Mucosa of rectum (tissue), 2 donors: ENCODE measurements around the gene ANKMY2.

ENCODE experiments used
- H3K27ac ChIP-seq, 2 donors: one replicate each; pipeline ENCODE4 v1.7.0; 2013; ENCODE audit warnings: inconsistent platforms in 2 of 2, low read depth in 2 of 2, low read length in 2 of 2
- H3K27me3 ChIP-seq, 2 donors: one replicate each; pipeline ENCODE4 v1.7.0; 2013; ENCODE audit warnings: low read length in 2 of 2; ENCODE audit not compliant: control insufficient read depth in 2 of 2, insufficient read depth in 2 of 2
- H3K36me3 ChIP-seq, 2 donors: one replicate each; pipeline ENCODE4 v1.7.0; 2013; ENCODE audit warnings: low read length in 2 of 2; ENCODE audit not compliant: control insufficient read depth in 2 of 2, insufficient read depth in 2 of 2
- H3K4me1 ChIP-seq, 2 donors: one replicate each; pipeline ENCODE4 v1.7.0; 2013; ENCODE audit warnings: low read length in 2 of 2, mild to moderate bottlenecking in 1 of 2; ENCODE audit not compliant: control insufficient read depth in 2 of 2, insufficient read depth in 2 of 2
- H3K4me3 ChIP-seq, 2 donors: one replicate each; pipeline ENCODE4 v1.7.0; 2013; ENCODE audit warnings: low read length in 2 of 2
- H3K9ac ChIP-seq, 2 donors: one replicate each; pipeline ENCODE4 v1.7.0; 2013; ENCODE audit warnings: low read length in 2 of 2, low read depth in 1 of 2, mild to moderate bottlenecking in 1 of 2
- H3K9me3 ChIP-seq, 2 donors: one replicate each; pipeline ENCODE4 v1.7.0; 2013; ENCODE audit warnings: low read length in 2 of 2; ENCODE audit not compliant: control insufficient read depth in 2 of 2
- donor health status: healthy.
- donor health status: Normal muscosa, but diverticular disease.

ANKMY2 gene

DNA sequence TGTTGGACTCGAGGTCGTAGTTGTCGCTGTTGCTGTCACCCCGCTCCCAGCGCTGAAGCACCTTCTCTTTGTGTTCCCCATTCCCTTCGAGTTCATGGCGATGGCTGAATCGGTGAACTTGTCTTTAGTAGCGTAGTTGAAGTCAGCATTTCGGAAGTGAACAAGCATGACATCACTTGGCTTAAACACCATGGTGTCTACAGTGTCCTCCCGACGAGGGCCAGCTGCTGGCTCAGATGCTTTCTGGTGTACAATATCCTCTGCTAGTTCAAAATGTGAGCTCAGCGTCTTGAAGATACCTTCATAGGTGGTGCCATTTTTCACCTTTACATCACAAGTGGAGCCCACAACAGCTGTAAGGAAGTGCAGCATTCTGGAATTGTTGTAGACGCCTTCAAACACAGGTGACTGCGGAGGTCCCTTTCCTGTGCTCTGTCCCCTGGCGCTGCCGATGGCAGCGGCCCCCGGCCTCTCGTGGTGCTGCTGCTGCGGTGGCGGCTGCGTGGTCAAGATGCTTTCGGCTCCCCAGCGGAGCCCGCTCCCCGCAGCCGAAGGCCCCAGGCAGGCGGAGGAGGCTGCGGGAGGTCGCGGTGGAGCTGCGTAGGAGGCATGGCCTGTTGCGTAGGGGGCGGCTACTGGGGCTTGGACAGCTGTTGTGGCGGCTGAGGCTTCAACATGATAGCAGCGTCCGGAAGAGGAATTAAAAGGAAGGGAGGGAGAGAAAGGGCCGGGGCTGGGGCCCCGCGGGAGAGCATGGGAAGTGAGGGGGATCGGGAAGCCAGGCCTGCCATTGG, 59.3 kb downstream of the ANKMY2 start:
- H3K4me1 ChIP-seq: peaks cover 0 to 5% of the 10 kb centered on the region in 2 donors
- no peak overlapping the region for H3K9ac ChIP-seq
- H3K4me3 ChIP-seq: no peak overlapping the region
- H3K36me3 ChIP-seq: no peaks in the 10 kb centered on the region
- H3K27ac ChIP-seq: no peak overlapping the region
- H3K27me3 ChIP-seq: no peaks in the 10 kb centered on the region
- H3K9me3 ChIP-seq: no peaks in the 10 kb centered on the region

DNA sequence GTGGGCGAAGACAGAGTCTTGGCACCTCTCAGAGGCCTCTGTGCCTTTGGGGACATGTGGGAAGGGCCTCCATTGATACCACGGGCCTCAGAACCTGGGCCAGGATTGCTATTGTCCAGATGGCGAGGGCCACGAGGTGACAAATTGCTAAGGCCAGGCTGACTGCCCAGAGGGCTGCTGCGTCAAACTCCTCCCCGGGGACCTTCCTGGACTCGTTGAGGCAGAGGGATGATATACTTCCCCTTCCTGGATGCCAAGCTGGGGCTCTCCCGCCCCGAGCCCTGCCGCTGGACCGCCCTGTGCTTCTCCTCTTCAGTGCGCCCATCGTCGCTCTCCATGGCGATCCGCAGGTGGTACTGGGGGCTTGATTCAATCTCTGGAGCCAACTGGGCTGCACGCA, 60.0 kb downstream of the ANKMY2 start:
- Histone ChIP-seq H3K27me3 (no peaks in the 10 kb centered on the region), H3K4me1 (peaks cover 0 to 2% of the 10 kb centered on the region in 2 donors), H3K9me3 (no peaks in the 10 kb centered on the region), H3K27ac (no peak overlapping the region), H3K9ac (no peak overlapping the region), H3K36me3 (no peaks in the 10 kb centered on the region), H3K4me3 (no peak overlapping the region)

DNA sequence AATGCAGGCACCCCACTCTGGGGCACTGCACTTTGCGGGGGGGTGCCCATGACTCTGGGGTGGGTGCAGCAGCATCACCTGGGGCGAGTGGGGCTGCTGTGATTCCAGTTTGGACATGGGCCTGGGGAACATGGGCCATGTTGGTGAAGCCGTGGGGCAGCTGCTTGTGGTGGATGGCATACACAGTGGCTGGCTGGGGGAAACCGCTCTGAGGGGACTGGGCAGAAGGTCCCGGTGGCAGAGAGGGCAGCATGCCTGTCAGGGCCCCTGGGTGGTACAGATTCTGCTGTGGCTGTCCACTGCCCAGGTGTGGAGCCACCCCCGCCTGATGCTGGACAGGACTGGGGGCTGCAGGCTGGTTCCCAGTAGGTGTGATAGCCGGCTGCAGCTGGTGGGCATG, 61.7 kb downstream of the ANKMY2 start:
- H3K9ac ChIP-seq: no peak overlapping the region
- H3K36me3 ChIP-seq: no peaks in the 10 kb centered on the region
- no peaks in the 10 kb centered on the region for H3K27me3 ChIP-seq
- no peaks in the 10 kb centered on the region for H3K4me1 ChIP-seq
- H3K27ac ChIP-seq: no peak overlapping the region
- no peaks in the 10 kb centered on the region for H3K9me3 ChIP-seq
- no peak overlapping the region for H3K4me3 ChIP-seq

DNA sequence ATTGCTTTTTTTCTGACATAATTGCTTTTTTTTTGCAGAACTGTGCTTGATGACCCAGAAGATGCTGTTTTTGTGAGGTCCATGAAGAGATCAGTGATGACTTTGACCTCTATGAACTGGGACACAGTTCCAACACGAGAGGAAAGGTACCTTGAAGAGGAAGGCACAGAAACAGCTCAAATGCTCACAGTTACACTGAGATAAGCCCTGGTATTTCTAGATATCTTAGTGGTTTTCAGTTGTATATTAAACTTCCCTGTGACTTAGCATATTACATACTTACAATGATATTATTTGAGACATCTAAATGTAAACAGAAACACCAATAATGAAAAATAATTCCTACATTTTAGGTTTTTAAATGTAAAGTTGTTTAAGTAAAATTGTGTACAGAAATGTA, 64.3 kb downstream of the ANKMY2 start:
- no peaks in the 10 kb centered on the region for H3K9me3 ChIP-seq
- no peaks in the 10 kb centered on the region for H3K27me3 ChIP-seq
- no peak overlapping the region for H3K4me3 ChIP-seq
- no peak overlapping the region for H3K27ac ChIP-seq
- H3K9ac ChIP-seq: no peak overlapping the region
- no peaks in the 10 kb centered on the region for H3K4me1 ChIP-seq
- H3K36me3 ChIP-seq: no peaks in the 10 kb centered on the region

DNA sequence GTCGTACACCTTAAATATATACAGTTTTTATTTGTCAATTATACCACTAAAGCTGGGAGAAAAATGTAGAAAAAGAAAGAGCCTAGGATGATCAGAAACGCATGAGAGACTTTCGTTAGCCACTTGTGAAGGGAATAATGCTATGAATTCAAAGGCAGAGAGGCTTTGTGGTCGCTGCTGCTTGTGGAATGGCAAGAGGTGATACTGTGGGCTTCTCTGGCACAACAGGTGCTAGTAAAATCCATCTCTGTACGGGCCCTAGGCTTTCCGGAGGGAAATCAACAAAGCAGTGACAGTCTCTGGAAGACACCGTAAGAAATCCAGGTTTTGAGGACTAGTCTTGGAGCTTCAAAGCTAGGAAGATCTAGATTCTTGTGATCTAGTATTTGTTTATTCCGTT, 66.3 kb downstream of the ANKMY2 start:
- H3K4me1 ChIP-seq: no peaks in the 10 kb centered on the region
- no peak overlapping the region for H3K9ac ChIP-seq
- H3K4me3 ChIP-seq: no peak overlapping the region
- H3K27ac ChIP-seq: no peak overlapping the region
- H3K27me3 ChIP-seq: no peaks in the 10 kb centered on the region
- H3K36me3 ChIP-seq: no peaks in the 10 kb centered on the region
- no peaks in the 10 kb centered on the region for H3K9me3 ChIP-seq

DNA sequence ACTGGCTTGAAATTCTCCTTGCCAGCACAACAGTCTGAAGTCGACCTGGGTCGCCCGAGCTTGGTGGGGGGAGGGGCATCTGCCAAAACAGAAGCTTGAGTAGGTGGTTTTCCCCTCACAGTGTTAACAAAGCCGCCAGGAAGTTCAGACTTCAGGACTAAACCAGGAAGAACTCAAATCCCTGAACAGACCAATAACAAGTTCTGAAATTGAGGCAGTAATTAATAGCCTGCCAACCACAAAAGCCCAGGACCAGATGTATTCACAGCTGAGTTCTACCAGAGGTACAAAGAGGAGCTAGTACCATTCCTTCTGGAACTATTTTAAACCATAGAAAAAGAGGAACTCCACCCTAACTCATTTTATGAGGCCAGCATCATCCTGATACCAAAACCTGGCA, 73.6 kb downstream of the ANKMY2 start:
- no peak overlapping the region for H3K9ac ChIP-seq
- no peaks in the 10 kb centered on the region for H3K36me3 ChIP-seq
- no peak overlapping the region for H3K4me3 ChIP-seq
- H3K4me1 ChIP-seq: no peaks in the 10 kb centered on the region
- no peaks in the 10 kb centered on the region for H3K9me3 ChIP-seq
- no peaks in the 10 kb centered on the region for H3K27me3 ChIP-seq
- no peak overlapping the region for H3K27ac ChIP-seq

DNA sequence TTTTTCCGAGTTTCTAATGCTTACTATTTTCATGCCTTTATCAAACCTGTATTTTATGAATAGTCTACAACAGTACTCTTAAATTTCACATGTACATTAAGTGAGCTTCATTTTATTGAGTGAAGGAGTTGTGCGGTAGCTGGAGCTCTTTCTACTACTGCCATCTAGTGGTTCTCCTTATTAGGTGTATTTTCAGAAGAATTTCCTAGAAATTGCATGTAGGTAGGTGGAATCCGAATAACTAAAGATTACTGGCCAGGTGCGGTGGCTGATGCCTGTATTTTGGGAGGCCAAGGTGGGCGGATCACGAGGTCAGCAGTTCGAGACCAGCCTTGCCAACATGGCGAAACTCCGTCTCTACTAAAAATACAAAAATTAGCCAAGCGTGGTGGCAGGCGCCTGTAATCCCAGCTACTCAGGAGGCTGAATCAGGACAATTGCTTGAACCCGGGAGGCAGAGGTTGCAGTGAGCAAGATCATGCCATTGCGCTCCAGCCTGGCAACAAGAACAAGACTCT, 80.6 kb downstream of the ANKMY2 start:
- H3K27ac ChIP-seq: no peak overlapping the region
- no peak overlapping the region for H3K9ac ChIP-seq
- H3K27me3 ChIP-seq: no peaks in the 10 kb centered on the region
- no peaks in the 10 kb centered on the region for H3K9me3 ChIP-seq
- no peak overlapping the region for H3K4me3 ChIP-seq
- no peaks in the 10 kb centered on the region for H3K36me3 ChIP-seq
- H3K4me1 ChIP-seq: no peaks in the 10 kb centered on the region

DNA sequence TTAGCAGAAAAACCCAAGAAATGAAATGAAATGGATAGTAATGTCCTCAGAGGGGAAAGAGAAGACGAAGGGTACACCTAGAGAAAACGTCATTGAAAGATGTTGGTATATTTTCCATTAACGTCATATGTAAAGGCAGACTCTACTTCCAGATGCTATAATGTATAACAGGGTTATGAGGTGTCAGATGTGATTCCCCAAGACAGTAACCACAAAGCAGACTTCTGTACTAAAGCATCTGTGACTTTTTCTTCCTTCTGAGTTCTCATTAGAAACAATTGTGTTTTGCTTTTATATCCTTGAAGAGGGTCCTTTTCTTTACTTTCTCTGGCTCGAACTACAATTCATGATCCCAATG, 81.6 kb downstream of the ANKMY2 start:
- Histone ChIP-seq H3K36me3 (no peaks in the 10 kb centered on the region), H3K27ac (no peak overlapping the region), H3K4me1 (no peaks in the 10 kb centered on the region), H3K4me3 (no peak overlapping the region), H3K9me3 (no peaks in the 10 kb centered on the region), H3K9ac (no peak overlapping the region), H3K27me3 (no peaks in the 10 kb centered on the region)

DNA sequence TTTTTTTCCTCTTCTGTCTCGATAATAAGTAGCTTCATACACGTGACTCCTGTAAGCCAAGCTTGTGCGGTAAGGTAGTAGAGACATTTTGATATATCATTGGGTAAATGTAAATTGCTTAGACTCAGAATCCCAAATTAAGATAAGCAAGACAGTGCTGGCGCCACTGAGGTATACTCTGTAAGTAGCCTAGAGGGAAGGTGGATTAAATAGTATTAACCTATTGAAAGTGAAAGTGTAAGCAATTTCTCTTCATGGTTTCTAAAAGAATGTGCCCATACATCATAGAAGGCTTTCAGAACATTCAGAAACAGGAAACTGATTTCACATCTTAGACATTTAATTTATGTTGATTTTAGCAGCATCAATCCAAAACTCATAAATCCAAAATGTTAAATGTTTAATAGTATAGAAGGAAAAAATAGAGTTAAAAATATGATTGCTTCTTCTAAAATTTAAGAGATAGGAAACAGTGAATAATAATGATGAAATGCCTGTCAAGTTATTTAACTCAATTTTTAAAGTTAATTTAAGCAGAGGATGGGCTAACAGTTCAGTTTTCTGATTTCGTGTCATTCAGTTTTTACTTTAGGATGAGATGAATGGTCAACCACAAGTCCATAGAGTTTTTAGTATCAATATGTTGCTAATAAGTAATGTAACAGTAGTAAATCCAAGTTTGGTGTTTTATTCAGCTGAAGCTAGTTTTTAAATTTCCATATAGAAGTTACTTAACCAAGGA, 82.1 kb downstream of the ANKMY2 start:
- H3K27ac ChIP-seq: no peak overlapping the region
- no peaks in the 10 kb centered on the region for H3K4me1 ChIP-seq
- H3K36me3 ChIP-seq: no peaks in the 10 kb centered on the region
- H3K9me3 ChIP-seq: no peaks in the 10 kb centered on the region
- no peaks in the 10 kb centered on the region for H3K27me3 ChIP-seq
- peak overlapping the region in 1 of 2 donors; percentile 16 for H3K4me3 ChIP-seq
- no peak overlapping the region for H3K9ac ChIP-seq

DNA sequence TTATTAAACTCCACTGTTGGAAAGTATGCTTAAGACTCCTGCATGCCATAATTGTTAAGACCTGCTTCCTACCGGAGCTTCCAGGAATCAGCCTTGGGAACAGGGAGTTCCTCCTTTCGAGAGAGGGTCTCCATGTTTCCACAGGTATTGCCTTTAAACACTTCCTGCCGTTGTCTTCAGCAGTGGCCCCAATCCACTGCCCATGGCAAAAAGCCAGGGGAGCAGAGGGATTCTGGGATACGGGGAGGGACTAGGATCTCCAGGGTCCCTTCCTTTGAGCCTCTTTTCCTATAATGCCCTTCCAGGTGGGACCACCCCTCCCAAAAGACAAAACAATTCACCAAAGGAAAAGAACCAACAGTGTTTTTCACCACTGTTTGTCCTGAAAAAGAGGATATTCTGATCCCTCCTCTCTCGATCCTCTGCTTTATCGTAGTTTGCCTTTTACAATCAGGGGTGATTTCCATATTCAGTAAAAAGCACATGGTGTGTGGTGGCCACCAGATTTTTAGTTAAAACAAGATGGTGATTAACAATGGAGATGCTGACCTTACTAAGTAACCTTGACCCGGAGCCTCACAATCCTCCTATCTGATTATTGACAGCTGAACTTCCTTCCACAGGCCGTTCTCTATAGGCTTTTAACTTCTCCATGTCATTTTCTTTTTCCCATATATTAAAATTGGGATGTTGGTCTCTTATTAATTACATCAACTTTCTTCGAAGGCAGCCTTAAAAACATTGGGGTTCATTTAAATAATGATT, 82.9 kb downstream of the ANKMY2 start:
- H3K4me1 ChIP-seq: no peaks in the 10 kb centered on the region
- no peaks in the 10 kb centered on the region for H3K9me3 ChIP-seq
- no peak overlapping the region for H3K27ac ChIP-seq
- no peaks in the 10 kb centered on the region for H3K27me3 ChIP-seq
- no peak overlapping the region for H3K4me3 ChIP-seq
- H3K9ac ChIP-seq: no peak overlapping the region
- no peaks in the 10 kb centered on the region for H3K36me3 ChIP-seq
